WTC11 (cell line): ENCODE results near the gene NHSL2. TPM values are rescaled to one million over a fixed set of nuclear protein-coding genes. Genes with fewer than 3 reads are reported as not detected.

Source experiments
- ATAC-seq: fragments of 200-7000 bp; cut with Tn5 transposase; 2 replicates; pipeline ENCODE4 v1.10.0; 2021; ENCODE audit warnings: mild to moderate bottlenecking, moderate library complexity
- CTCF ChIA-PET: fragments of 300-600 bp; sonication (Branson Sonifier 250); formaldehyde crosslinking; loops from one replicate; lab custom pipeline; 2021; ENCODE audit warnings: antibody characterized with exemption; lab: Charles Lee
- POLR2A ChIA-PET: fragments of 350-600 bp; sonication (Branson Sonifier 250); formaldehyde crosslinking; loops from one replicate; lab custom pipeline; 2021; ENCODE audit warnings: antibody characterized with exemption; lab: Charles Lee
- DNase-seq: peaks from one replicate; pipeline ENCODE4 v3.0.0; 2021; ENCODE audit warnings: low spot score
- H3K27ac Mint-ChIP-seq: 2 replicates; pipeline ENCODE4 v1.8.0; 2021; ENCODE audit warnings: mixed read lengths
- H3K27me3 Mint-ChIP-seq: 2 replicates; pipeline ENCODE4 v1.8.0; 2021; ENCODE audit warnings: low read depth, mild to moderate bottlenecking, moderate library complexity, mixed read lengths
- H3K36me3 Mint-ChIP-seq: 2 replicates; pipeline ENCODE4 v1.8.0; 2021; ENCODE audit warnings: mixed read lengths
- H3K4me1 Mint-ChIP-seq: 2 replicates; pipeline ENCODE4 v1.8.0; 2022; ENCODE audit warnings: mixed read lengths
- H3K4me3 Mint-ChIP-seq: 2 replicates; pipeline ENCODE4 v1.8.0; 2021; ENCODE audit warnings: mild to moderate bottlenecking, moderate library complexity, mixed read lengths
- H3K9me3 Mint-ChIP-seq: 2 replicates; pipeline ENCODE4 v1.8.0; 2021; ENCODE audit warnings: mixed read lengths
- AFF4 ChIP-seq: sonication (generic); formaldehyde crosslinking; IDR thresholded peaks from 2 replicates; pipeline ENCODE4 v1.8.1; 2023; ENCODE audit warnings: mild to moderate bottlenecking, missing genetic modification reagents, borderline replicate concordance
- ATF3 ChIP-seq: sonication (generic); formaldehyde crosslinking; conservative IDR thresholded peaks from 2 replicates; pipeline ENCODE4 v1.8.1; 2022; ENCODE audit warnings: mild to moderate bottlenecking, missing genetic modification reagents
- CREB1 ChIP-seq: sonication (generic); formaldehyde crosslinking; IDR thresholded peaks from 2 replicates; pipeline ENCODE4 v1.8.0; 2023; ENCODE audit warnings: mild to moderate bottlenecking, missing genetic modification reagents
- ESRRA ChIP-seq: sonication (generic); formaldehyde crosslinking; IDR thresholded peaks from 2 replicates; pipeline ENCODE4 v1.8.1; 2022; ENCODE audit warnings: mild to moderate bottlenecking, missing genetic modification reagents, borderline replicate concordance
- JUN ChIP-seq: sonication (generic); formaldehyde crosslinking; IDR thresholded peaks from 2 replicates; pipeline ENCODE4 v1.8.0; 2023; ENCODE audit warnings: mild to moderate bottlenecking, missing genetic modification reagents
- KAT7 ChIP-seq: sonication (generic); formaldehyde crosslinking; IDR thresholded peaks from 2 replicates; pipeline ENCODE4 v1.8.1; 2023; ENCODE audit warnings: missing genetic modification reagents, mild to moderate bottlenecking, borderline replicate concordance
- MAX ChIP-seq: sonication (generic); formaldehyde crosslinking; IDR thresholded peaks from 2 replicates; pipeline ENCODE4 v1.8.0; 2022; ENCODE audit warnings: mild to moderate bottlenecking, missing genetic modification reagents
- OVOL2 ChIP-seq: fragments of 250-450 bp; sonication (Bioruptor Pico); IDR thresholded peaks from 2 replicates; pipeline ENCODE4 v1.9.0; 2021; ENCODE audit warnings: mild to moderate bottlenecking, borderline replicate concordance
- SMAD3 ChIP-seq: sonication (generic); formaldehyde crosslinking; IDR thresholded peaks from 2 replicates; pipeline ENCODE4 v1.8.0; 2022; ENCODE audit warnings: missing genetic modification reagents, mild to moderate bottlenecking, borderline replicate concordance
- SMAD4 ChIP-seq: sonication (generic); formaldehyde crosslinking; IDR thresholded peaks from 2 replicates; pipeline ENCODE4 v1.8.0; 2022; ENCODE audit warnings: mild to moderate bottlenecking, missing genetic modification reagents
- SOX15 ChIP-seq: fragments of 250-450 bp; sonication (Bioruptor Pico); IDR thresholded peaks from 2 replicates; pipeline ENCODE4 v1.9.0; 2021; ENCODE audit warnings: mild to moderate bottlenecking
- TEAD1 ChIP-seq: sonication (generic); formaldehyde crosslinking; IDR thresholded peaks from 2 replicates; pipeline ENCODE4 v1.8.0; 2022; ENCODE audit warnings: mild to moderate bottlenecking, missing genetic modification reagents
- ZMAT4 ChIP-seq: fragments of 250-450 bp; sonication (Bioruptor Pico); IDR thresholded peaks from 2 replicates; pipeline ENCODE4 v1.9.0; 2021; ENCODE audit warnings: mild to moderate bottlenecking
- ZNF232 ChIP-seq: sonication (generic); formaldehyde crosslinking; IDR thresholded peaks from 2 replicates; pipeline ENCODE4 v1.8.0; 2022; ENCODE audit warnings: mild to moderate bottlenecking, missing genetic modification reagents
- ZNF671 ChIP-seq: fragments of 250-450 bp; sonication (Bioruptor Pico); IDR thresholded peaks from 2 replicates; pipeline ENCODE4 v1.8.0; 2021; ENCODE audit warnings: mild to moderate bottlenecking
- total RNA-seq: library from RNA; stranded (reverse); gene quantifications from 3 replicates; pipeline ENCODE4 v1.2.3, GENCODE V29; 2021
- TF ChIP-seq, protein P1 (sequence below): fragments of 250-450 bp; sonication (Bioruptor Pico); conservative IDR thresholded peaks from 2 replicates; pipeline ENCODE4 v1.9.0; 2021; ENCODE audit warnings: mild to moderate bottlenecking
- TF ChIP-seq, protein P2 (sequence below): sonication (generic); formaldehyde crosslinking; IDR thresholded peaks from 2 replicates; pipeline ENCODE4 v1.8.1; 2023; ENCODE audit warnings: mild to moderate bottlenecking, missing genetic modification reagents, moderate library complexity
- TF ChIP-seq, protein P3 (sequence below): sonication (generic); formaldehyde crosslinking; IDR thresholded peaks from 2 replicates; pipeline ENCODE4 v1.8.0; 2023; ENCODE audit warnings: mild to moderate bottlenecking, missing genetic modification reagents

NHSL2 gene
- total RNA-seq, 1 experiment from 2014 or later, result 7.9 TPM

DNA sequence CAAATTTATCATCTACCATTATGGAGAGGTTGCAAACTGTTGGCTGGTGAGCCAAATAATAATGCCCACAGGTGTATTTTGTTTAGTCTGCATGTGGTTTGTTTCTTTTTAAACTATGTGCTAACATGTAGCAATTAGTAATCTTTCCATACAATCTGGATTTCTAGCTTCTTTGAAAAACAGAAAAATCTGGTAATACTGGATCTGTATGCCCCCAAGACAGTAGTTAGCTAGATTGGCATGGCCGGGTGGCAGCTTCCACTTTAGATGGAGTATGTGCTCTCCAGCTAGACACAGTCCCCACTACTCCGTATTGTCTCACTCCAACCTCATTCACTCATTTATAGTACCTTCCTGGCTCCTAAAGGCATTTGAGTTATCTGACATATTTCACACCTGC, 91.3 kb downstream of the NHSL2 start:
- no peak for ATAC-seq
- Mint-ChIP-seq H3K4me3 (no peak overlapping the region; the same call in none of the 2 replicates), H3K4me1 (peaks cover 64% of the 10 kb centered on the region), H3K9me3 (no peaks in the 10 kb centered on the region), H3K36me3 (no peaks in the 10 kb centered on the region), H3K27me3 (no peaks in the 10 kb centered on the region; the same call in 1 of the 2 replicates), H3K27ac (peak overlapping the region; percentile 95)
- POLR2A ChIA-PET, result interaction anchor here (1.0 kb wide), 1 partner anchor 44 kb away, joined by 5 read pairs; no protein-coding TSS in a partner anchor
- CTCF ChIA-PET, result interaction anchor here (0.5 to 4.3 kb wide), 6 partner anchors 20 to 493 kb away, joined by 3 to 47 read pairs (median 3); partner anchors contain the start of gene NHSL2
- TF ChIP-seq TEAD1 (CRISPR knock-in tag) (no peak), JUN (no peak), ZMAT4 (CRISPR knock-in tag) (no peak), SOX15 (CRISPR knock-in tag) (no peak), ATF3 (CRISPR knock-in tag) (no peak)
- TF ChIP-seq, all 79 proteins: peak for 0
- no peak for DNase-seq

DNA sequence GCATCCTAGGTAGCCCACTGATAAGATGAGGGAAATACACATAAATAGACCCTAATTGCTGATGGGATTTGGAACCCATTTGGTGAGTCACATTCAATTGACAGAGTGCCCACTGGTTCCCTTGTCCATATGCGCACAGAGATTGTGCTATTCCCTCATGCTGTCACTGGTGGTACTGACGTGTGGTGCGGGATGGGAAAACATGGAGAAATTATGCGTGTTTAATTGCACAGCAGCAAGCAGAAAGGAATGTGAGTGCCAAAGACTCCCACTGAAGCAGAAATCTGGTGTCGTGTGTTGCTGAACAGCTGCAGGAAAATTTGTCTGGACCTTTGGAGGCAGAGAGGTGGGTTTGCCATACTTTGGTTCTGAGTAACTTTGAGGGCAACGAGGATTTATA, 92.2 kb downstream of the NHSL2 start:
- H3K4me3 Mint-ChIP-seq, result no peak overlapping the region
- H3K27me3 Mint-ChIP-seq, result no peaks in the 10 kb centered on the region; the same call in 1 of the 2 replicates
- DNase-seq, result no peak
- no peak for ATAC-seq
- H3K9me3 Mint-ChIP-seq, result no peaks in the 10 kb centered on the region
- TF ChIP-seq ZNF671 (CRISPR knock-in tag) (no peak), SMAD3 (CRISPR knock-in tag) (no peak), ATF3 (CRISPR knock-in tag) (no peak), ZNF232 (no peak), SMAD4 (no peak), CREB1 (CRISPR knock-in tag) (no peak), OVOL2 (CRISPR knock-in tag) (no peak), ESRRA (CRISPR knock-in tag) (no peak), AFF4 (no peak), TEAD1 (CRISPR knock-in tag) (no peak), MAX (CRISPR knock-in tag) (no peak), KAT7 (CRISPR knock-in tag) (no peak)
- TF ChIP-seq, protein P1, sequence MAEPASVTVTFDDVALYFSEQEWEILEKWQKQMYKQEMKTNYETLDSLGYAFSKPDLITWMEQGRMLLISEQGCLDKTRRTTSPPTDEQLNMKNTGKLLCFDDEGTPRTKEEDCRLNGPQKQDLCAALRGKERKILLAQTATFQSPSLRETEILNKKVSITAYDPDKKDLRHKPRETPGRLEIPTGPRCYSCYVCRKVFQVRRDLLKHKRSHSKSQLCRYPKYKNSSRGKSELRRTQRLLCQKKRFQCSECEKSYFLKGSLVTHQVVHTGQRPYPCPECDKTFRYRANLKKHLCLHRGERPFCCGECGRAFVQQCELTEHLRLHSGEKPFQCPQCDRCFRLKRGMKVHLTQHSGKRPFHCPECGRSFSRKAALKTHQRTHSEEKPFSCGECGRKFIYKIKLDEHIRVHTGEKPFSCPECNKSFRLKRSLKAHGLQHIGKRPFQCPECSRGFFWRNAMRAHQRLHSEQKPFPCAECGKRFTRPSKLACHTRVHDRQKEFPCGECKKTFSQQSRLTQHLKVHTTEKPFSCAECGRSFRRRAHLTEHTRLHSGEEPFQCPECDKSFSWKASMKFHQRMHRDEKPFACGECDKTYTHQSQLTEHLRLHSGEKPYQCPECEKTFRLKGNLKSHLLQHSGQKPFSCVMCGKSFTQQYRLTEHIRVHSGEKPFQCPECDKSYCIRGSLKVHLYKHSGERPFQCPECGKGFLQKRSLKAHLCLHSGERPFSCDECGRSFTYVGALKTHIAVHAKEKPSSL (CRISPR knock-in tag), result no peak
- TF ChIP-seq, protein P2, sequence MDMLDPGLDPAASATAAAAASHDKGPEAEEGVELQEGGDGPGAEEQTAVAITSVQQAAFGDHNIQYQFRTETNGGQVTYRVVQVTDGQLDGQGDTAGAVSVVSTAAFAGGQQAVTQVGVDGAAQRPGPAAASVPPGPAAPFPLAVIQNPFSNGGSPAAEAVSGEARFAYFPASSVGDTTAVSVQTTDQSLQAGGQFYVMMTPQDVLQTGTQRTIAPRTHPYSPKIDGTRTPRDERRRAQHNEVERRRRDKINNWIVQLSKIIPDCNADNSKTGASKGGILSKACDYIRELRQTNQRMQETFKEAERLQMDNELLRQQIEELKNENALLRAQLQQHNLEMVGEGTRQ (CRISPR knock-in tag), result no peak
- TF ChIP-seq, protein P3, sequence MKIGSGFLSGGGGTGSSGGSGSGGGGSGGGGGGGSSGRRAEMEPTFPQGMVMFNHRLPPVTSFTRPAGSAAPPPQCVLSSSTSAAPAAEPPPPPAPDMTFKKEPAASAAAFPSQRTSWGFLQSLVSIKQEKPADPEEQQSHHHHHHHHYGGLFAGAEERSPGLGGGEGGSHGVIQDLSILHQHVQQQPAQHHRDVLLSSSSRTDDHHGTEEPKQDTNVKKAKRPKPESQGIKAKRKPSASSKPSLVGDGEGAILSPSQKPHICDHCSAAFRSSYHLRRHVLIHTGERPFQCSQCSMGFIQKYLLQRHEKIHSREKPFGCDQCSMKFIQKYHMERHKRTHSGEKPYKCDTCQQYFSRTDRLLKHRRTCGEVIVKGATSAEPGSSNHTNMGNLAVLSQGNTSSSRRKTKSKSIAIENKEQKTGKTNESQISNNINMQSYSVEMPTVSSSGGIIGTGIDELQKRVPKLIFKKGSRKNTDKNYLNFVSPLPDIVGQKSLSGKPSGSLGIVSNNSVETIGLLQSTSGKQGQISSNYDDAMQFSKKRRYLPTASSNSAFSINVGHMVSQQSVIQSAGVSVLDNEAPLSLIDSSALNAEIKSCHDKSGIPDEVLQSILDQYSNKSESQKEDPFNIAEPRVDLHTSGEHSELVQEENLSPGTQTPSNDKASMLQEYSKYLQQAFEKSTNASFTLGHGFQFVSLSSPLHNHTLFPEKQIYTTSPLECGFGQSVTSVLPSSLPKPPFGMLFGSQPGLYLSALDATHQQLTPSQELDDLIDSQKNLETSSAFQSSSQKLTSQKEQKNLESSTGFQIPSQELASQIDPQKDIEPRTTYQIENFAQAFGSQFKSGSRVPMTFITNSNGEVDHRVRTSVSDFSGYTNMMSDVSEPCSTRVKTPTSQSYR, result no peak
- ChIA-PET POLR2A (interaction anchor here (2.0 kb wide), 1 partner anchor 92 kb away, joined by 9 read pairs; the partner anchor contains the start of gene NHSL2), CTCF (interaction anchor here (1.0 to 4.3 kb wide), 5 partner anchors 16 to 93 kb away, joined by 3 to 47 read pairs (median 14); partner anchors contain the start of gene NHSL2)
- no peak overlapping the region for H3K27ac Mint-ChIP-seq
- peaks cover 60% of the 10 kb centered on the region for H3K4me1 Mint-ChIP-seq
- no peaks in the 10 kb centered on the region for H3K36me3 Mint-ChIP-seq
